ENCODE data around the gene PMP22.

Gene PMP22

GRCh38 chr17:15265131-15265530 lies at the start of gene PMP22:
Gene PMP22 (minus strand): TSS chr17:15265326. CDS start chr17:15260727, 4,599 bp downstream.
- POLR2A ChIA-PET = no interaction called here
- no peak for TF ChIP-seq CTCF (IDR thresholded peaks at IDR 0.05; ENCODE audit: control extremely low read depth, extremely low read depth, low read depth, missing control alignments)
- CTCF ChIA-PET = no interaction called here
- DNase-seq (ENCODE audit: extremely low spot score) = no peak

GRCh38 chr17:15311996-15312395 lies 46.9 kb upstream of the PMP22 start:
- CTCF ChIA-PET = interaction anchor here (1.2 kb wide), 1 partner anchor 15 kb away, joined by 3 read pairs; no protein-coding TSS in a partner anchor
- TF ChIP-seq CTCF (IDR thresholded peaks at IDR 0.05; ENCODE audit: control extremely low read depth, extremely low read depth, low read depth, missing control alignments) = no peak
- POLR2A ChIA-PET = no interaction called here
- DNase-seq (ENCODE audit: extremely low spot score) = no peak

GRCh38 chr17:15309793-15310192 lies 44.7 kb upstream of the PMP22 start:
- ChIA-PET CTCF (no interaction called here), POLR2A (no interaction called here)
- no peak for TF ChIP-seq CTCF (IDR thresholded peaks at IDR 0.05; ENCODE audit: control extremely low read depth, extremely low read depth, low read depth, missing control alignments)
- no peak for DNase-seq (ENCODE audit: extremely low spot score)

- ChIA-PET POLR2A (no interaction called here), CTCF (no interaction called here)
- no peak for DNase-seq (ENCODE audit: extremely low spot score)
- TF ChIP-seq CTCF (IDR thresholded peaks at IDR 0.05; ENCODE audit: control extremely low read depth, extremely low read depth, low read depth, missing control alignments) = no peak
Observed at GRCh38 chr17:15309236-15309635, 44.1 kb upstream of the PMP22 start.

- ChIA-PET CTCF (no interaction called here), POLR2A (no interaction called here)
- no peak for DNase-seq (ENCODE audit: extremely low spot score)
- no peak for TF ChIP-seq CTCF (IDR thresholded peaks at IDR 0.05; ENCODE audit: control extremely low read depth, extremely low read depth, low read depth, missing control alignments)
Observed at GRCh38 chr17:15308758-15309157, 43.6 kb upstream of the PMP22 start.

GRCh38 chr17:15307710-15308111 lies 42.6 kb upstream of the PMP22 start:
- DNase-seq (ENCODE audit: extremely low spot score) = no peak
- no peak for TF ChIP-seq CTCF (IDR thresholded peaks at IDR 0.05; ENCODE audit: control extremely low read depth, extremely low read depth, low read depth, missing control alignments)
- ChIA-PET POLR2A (no interaction called here), CTCF (no interaction called here)

- ChIA-PET POLR2A (no interaction called here), CTCF (no interaction called here)
- no peak for TF ChIP-seq CTCF (IDR thresholded peaks at IDR 0.05; ENCODE audit: control extremely low read depth, extremely low read depth, low read depth, missing control alignments)
- DNase-seq (ENCODE audit: extremely low spot score) = no peak
Observed at GRCh38 chr17:15303851-15304250, 38.7 kb upstream of the PMP22 start.
